ENCODE results near the gene POU3F1.

Gene POU3F1

GRCh38 chr1:38005195-38006007, 41.2 kb downstream of the POU3F1 start, which contains the start of gene FHL3:
Gene FHL3 (minus strand): TSS chr1:38005514. CDS start chr1:37999412, 6,102 bp downstream.
- peak in 1 of 2 donors; percentile 31 for DNase-seq (ENCODE audit: low read depth in 1 of 2, low spot score in 1 of 2)

- DNase-seq (ENCODE audit: low read depth in 1 of 2, low spot score in 1 of 2): no peak
These were observed 42.1 kb downstream of the POU3F1 start for GRCh38 chr1:38004284-38005108.

GRCh38 chr1:38003261-38004250, 43.0 kb downstream of the POU3F1 start:
- DNase-seq (ENCODE audit: low read depth in 1 of 2, low spot score in 1 of 2): no peak

- DNase-seq (ENCODE audit: low read depth in 1 of 2, low spot score in 1 of 2): no peak
These were observed 45.8 kb downstream of the POU3F1 start for GRCh38 chr1:38000529-38001455.

- DNase-seq (ENCODE audit: low read depth in 1 of 2, low spot score in 1 of 2): no peak
These were observed 46.4 kb downstream of the POU3F1 start for GRCh38 chr1:38000233-38000528.

GRCh38 chr1:37999430-38000232, 47.0 kb downstream of the POU3F1 start:
- DNase-seq (ENCODE audit: low read depth in 1 of 2, low spot score in 1 of 2): no peak

- no peak for DNase-seq (ENCODE audit: low read depth in 1 of 2, low spot score in 1 of 2)
These were observed 47.6 kb downstream of the POU3F1 start for GRCh38 chr1:37998913-37999429.

GRCh38 chr1:37998089-37998808, 48.3 kb downstream of the POU3F1 start:
- DNase-seq (ENCODE audit: low read depth in 1 of 2, low spot score in 1 of 2): no peak

GRCh38 chr1:37997256-37998088, 49.1 kb downstream of the POU3F1 start:
- no peak for DNase-seq (ENCODE audit: low read depth in 1 of 2, low spot score in 1 of 2)

GRCh38 chr1:37995751-37996345, 50.7 kb downstream of the POU3F1 start:
- DNase-seq (ENCODE audit: low read depth in 1 of 2, low spot score in 1 of 2): no peak

GRCh38 chr1:37994886-37995566, 51.6 kb downstream of the POU3F1 start:
- no peak for DNase-seq (ENCODE audit: low read depth in 1 of 2, low spot score in 1 of 2)

Data from stimulated activated CD4-positive, alpha-beta T cell treated with anti-CD3 and anti-CD28 coated beads, Interleukin-15, amount 100 ng/mL, for 1 hour (primary cell).